Measurements from ENCODE around the gene ING2.

The ING2 gene

GRCh38 chr4:183483997-183484396, 20.9 kb upstream of the ING2 start:
- no peak for DNase-seq (ENCODE audit: low read depth)
- no peak for TF ChIP-seq CTCF (IDR thresholded peaks at IDR 0.05; ENCODE audit: control insufficient read depth, extremely low read depth, insufficient read depth)
- no peak overlapping the region for H3K4me3 ChIP-seq (ENCODE audit: low read depth, low read length)

- no peak for TF ChIP-seq CTCF (IDR thresholded peaks at IDR 0.05; ENCODE audit: control insufficient read depth, extremely low read depth, insufficient read depth)
- no peak for DNase-seq (ENCODE audit: low read depth)
- H3K4me3 ChIP-seq (ENCODE audit: low read depth, low read length): no peak overlapping the region
Observed at GRCh38 chr4:183485411-183486160, 19.3 kb upstream of the ING2 start.

- H3K4me3 ChIP-seq (ENCODE audit: low read depth, low read length): no peak overlapping the region
- TF ChIP-seq CTCF (IDR thresholded peaks at IDR 0.05; ENCODE audit: control insufficient read depth, extremely low read depth, insufficient read depth): no peak
- no peak for DNase-seq (ENCODE audit: low read depth)
Observed at GRCh38 chr4:183492791-183493222, 12.1 kb upstream of the ING2 start.

- TF ChIP-seq CTCF (IDR thresholded peaks at IDR 0.05; ENCODE audit: control insufficient read depth, extremely low read depth, insufficient read depth): no peak
- H3K4me3 ChIP-seq (ENCODE audit: low read depth, low read length): no peak overlapping the region
- no peak for DNase-seq (ENCODE audit: low read depth)
Observed at GRCh38 chr4:183493246-183493645, 11.6 kb upstream of the ING2 start.

- DNase-seq (ENCODE audit: low read depth): no peak
- no peak for TF ChIP-seq CTCF (IDR thresholded peaks at IDR 0.05; ENCODE audit: control insufficient read depth, extremely low read depth, insufficient read depth)
- H3K4me3 ChIP-seq (ENCODE audit: low read depth, low read length): no peak overlapping the region
Observed at GRCh38 chr4:183495184-183495583, 9.7 kb upstream of the ING2 start.

GRCh38 chr4:183499389-183499788, 5.5 kb upstream of the ING2 start:
- DNase-seq (ENCODE audit: low read depth): no peak
- no peak overlapping the region for H3K4me3 ChIP-seq (ENCODE audit: low read depth, low read length)
- TF ChIP-seq CTCF (IDR thresholded peaks at IDR 0.05; ENCODE audit: control insufficient read depth, extremely low read depth, insufficient read depth): no peak

GRCh38 chr4:183499801-183500200, 5.1 kb upstream of the ING2 start:
- no peak overlapping the region for H3K4me3 ChIP-seq (ENCODE audit: low read depth, low read length)
- no peak for TF ChIP-seq CTCF (IDR thresholded peaks at IDR 0.05; ENCODE audit: control insufficient read depth, extremely low read depth, insufficient read depth)
- no peak for DNase-seq (ENCODE audit: low read depth)

All from LNCaP clone FGC (cell line).